SK-N-SH (cell line): ENCODE results near the gene STK38. TPM values are rescaled to one million over a fixed set of nuclear protein-coding genes. Genes with fewer than 3 reads are reported as not detected.

Experiments used
- CTCF ChIA-PET: fragments of 300-600, 350-600 bp; formaldehyde crosslinking; extraction: SDS; loops from one replicate; lab custom pipeline; 2021; lab: Yijun Ruan, JAX
- POLR2A ChIA-PET: fragments of 350-600 bp; sonication (Branson Sonifier 250); formaldehyde crosslinking; extraction: SDS; loops from one replicate; lab custom pipeline; 2020; ENCODE audit warnings: antibody characterized with exemption, inconsistent platforms; lab: Yijun Ruan, JAX
- DNase-seq: peaks from one replicate; pipeline ENCODE4 v3.0.0; 2012
- H2AFZ ChIP-seq: fragments of 200-600 bp; sonication (generic); 2 replicates; pipeline ENCODE4 v1.8.1; 2016; ENCODE audit warnings: antibody characterized with exemption, mild to moderate bottlenecking, low read depth
- H3F3A ChIP-seq: fragments of 200-600 bp; sonication (generic); replicated peaks from 2 replicates; pipeline ENCODE3; 2016; ENCODE audit warnings: antibody characterized with exemption, mild to moderate bottlenecking; ENCODE audit not compliant: insufficient read depth
- H3K27ac ChIP-seq, 2 experiments: fragments of 200-500 bp in 1 of 2; fragments of 200-600 bp in 1 of 2; sonication (Bioruptor generic) in 1 of 2; sonication (generic), shearing (Covaris generic) in 1 of 2; 2 replicates each; pipeline versions ENCODE4 v1.5.1 to v1.6.1; 2014 to 2016; ENCODE audit warnings: low read depth in 2 of 2, inconsistent platforms in 1 of 2, low read length in 1 of 2, mild to moderate bottlenecking in 1 of 2, mixed read lengths in 1 of 2
- H3K27me3 ChIP-seq: fragments of 200-600 bp; sonication (generic), shearing (Covaris generic); 2 replicates; pipeline ENCODE4 v1.6.1; 2016; ENCODE audit warnings: mixed run types; ENCODE audit not compliant: insufficient read depth
- H3K36me3 ChIP-seq, 2 experiments: fragments of 200-500 bp in 1 of 2; fragments of 200-600 bp in 1 of 2; sonication (Bioruptor generic) in 1 of 2; sonication (generic) in 1 of 2; replicated peaks in 1 of 2; 2 replicates each; pipeline versions ENCODE3 to v1.5.1; 2014 to 2016; ENCODE audit warnings: low read length in 1 of 2, mild to moderate bottlenecking in 1 of 2; ENCODE audit not compliant: insufficient read depth in 2 of 2, control insufficient read depth in 1 of 2
- H3K4me1 ChIP-seq, 2 experiments: fragments of 200-500 bp in 1 of 2; fragments of 200-600 bp in 1 of 2; sonication (Bioruptor generic) in 1 of 2; sonication (generic), shearing (Covaris generic) in 1 of 2; 2 replicates each; pipeline versions ENCODE4 v1.5.1 to v1.6.1; 2014 to 2016; ENCODE audit warnings: low read depth in 1 of 2, low read length in 1 of 2, mixed run types in 1 of 2; ENCODE audit not compliant: insufficient read depth in 2 of 2, control insufficient read depth in 1 of 2
- H3K4me2 ChIP-seq: fragments of 200-600 bp; sonication (generic), shearing (Covaris generic); 2 replicates; pipeline ENCODE4 v1.6.1; 2017; ENCODE audit warnings: mixed run types
- H3K4me3 ChIP-seq, 2 experiments: fragments of 200-500 bp in 1 of 2; fragments of 200-600 bp in 1 of 2; sonication (Bioruptor generic) in 1 of 2; sonication (generic), shearing (Covaris generic) in 1 of 2; 2 replicates each; pipeline versions ENCODE4 v1.5.1 to v1.8.1; 2014 to 2016; ENCODE audit warnings: low read depth in 2 of 2, inconsistent platforms in 1 of 2, low read length in 1 of 2, mild to moderate bottlenecking in 1 of 2, mixed read lengths in 1 of 2, moderate library complexity in 1 of 2
- H3K79me2 ChIP-seq: fragments of 200-600 bp; sonication (generic); 2 replicates; pipeline ENCODE4 v1.8.1; 2017; ENCODE audit warnings: mild to moderate bottlenecking; ENCODE audit not compliant: insufficient read depth
- H3K9ac ChIP-seq: fragments of 200-600 bp; sonication (generic); 2 replicates; pipeline ENCODE4 v1.6.1; 2017; ENCODE audit warnings: mixed run types
- H3K9me2 ChIP-seq: fragments of 200-600 bp; sonication (generic); 2 replicates; pipeline ENCODE4 v1.6.1; 2017; ENCODE audit warnings: mixed run types
- H3K9me3 ChIP-seq: fragments of 200-600 bp; sonication (generic); 2 replicates; pipeline ENCODE4 v1.6.1; 2017; ENCODE audit warnings: mixed run types, mild to moderate bottlenecking, moderate library complexity
- H4K20me1 ChIP-seq: fragments of 200-600 bp; sonication (generic); 2 replicates; pipeline ENCODE4 v1.6.1; 2017; ENCODE audit warnings: mild to moderate bottlenecking, mixed run types; ENCODE audit not compliant: insufficient read depth
- EP300 ChIP-seq, 2 experiments: IDR thresholded peaks; 2 replicates each; pipeline versions ENCODE4 v1.4.0 to v1.6.1; 2012; ENCODE audit warnings: borderline replicate concordance in 1 of 2, low read depth in 1 of 2, low read length in 1 of 2
- EZH2phosphoT487 ChIP-seq: fragments of 200-600 bp; sonication (generic); IDR thresholded peaks from 2 replicates; pipeline ENCODE4 v1.6.1; 2017; ENCODE audit warnings: low read depth, mixed run types, mild to moderate bottlenecking, antibody characterized with exemption, moderate library complexity, borderline replicate concordance
- FOSL2 ChIP-seq: IDR thresholded peaks from 2 replicates; pipeline ENCODE4 v1.4.0; 2012; ENCODE audit warnings: low read depth, mild to moderate bottlenecking, moderate library complexity, borderline replicate concordance
- FOXJ3 ChIP-seq: sonication (generic); formaldehyde crosslinking; IDR thresholded peaks from 2 replicates; pipeline ENCODE4 v1.5.1; 2020; ENCODE audit warnings: mild to moderate bottlenecking, missing genetic modification reagents
- FOXM1 ChIP-seq: IDR thresholded peaks from 2 replicates; pipeline ENCODE4 v1.4.0; 2012; ENCODE audit warnings: low read depth, mild to moderate bottlenecking
- GATA2 ChIP-seq: sonication (generic); formaldehyde crosslinking; IDR thresholded peaks from 2 replicates; pipeline ENCODE4 v1.5.0; 2020; ENCODE audit warnings: mild to moderate bottlenecking, missing genetic modification reagents
- JUND ChIP-seq: IDR thresholded peaks from 2 replicates; pipeline ENCODE4 v1.4.0; 2012
- MXI1 ChIP-seq: IDR thresholded peaks from 2 replicates; pipeline ENCODE4 v1.6.1; 2012; ENCODE audit warnings: mild to moderate bottlenecking, low read depth, low read length, improper control_type of control experiment
- POLR2AphosphoS5 ChIP-seq: IDR thresholded peaks from 2 replicates; pipeline ENCODE4 v1.6.1; 2012; ENCODE audit warnings: low read depth, low read length
- RAD21 ChIP-seq: IDR thresholded peaks from 2 replicates; pipeline ENCODE4 v1.6.1; 2012; ENCODE audit warnings: mild to moderate bottlenecking, low read length
- RCOR1 ChIP-seq: fragments of 150-350 bp; IDR thresholded peaks from 2 replicates; pipeline ENCODE4 v1.6.1; 2017; ENCODE audit warnings: antibody characterized with exemption, low read length
- RXRA ChIP-seq: IDR thresholded peaks from 2 replicates; pipeline ENCODE4 v1.4.0; 2012; ENCODE audit warnings: low read depth, mild to moderate bottlenecking, borderline replicate concordance
- SIN3A ChIP-seq: IDR thresholded peaks from 2 replicates; pipeline ENCODE4 v1.6.1; 2012; ENCODE audit warnings: low read depth, mild to moderate bottlenecking, low read length, moderate library complexity, borderline replicate concordance
- TAF1 ChIP-seq: IDR thresholded peaks from 2 replicates; pipeline ENCODE4 v1.6.1; 2012; ENCODE audit warnings: low read depth, mild to moderate bottlenecking, low read length, moderate library complexity, borderline replicate concordance
- TCF12 ChIP-seq: IDR thresholded peaks from 2 replicates; pipeline ENCODE4 v1.4.0; 2012
- YY1 ChIP-seq: IDR thresholded peaks from 2 replicates; pipeline ENCODE4 v1.4.0; 2012; ENCODE audit warnings: low read depth, mild to moderate bottlenecking
- WGBS: methylation state at CpG from one replicate; pipeline ENCODE4 v1.1.6; 2017; ENCODE audit warnings: low lambda C conversion rate; 5-methylcytosine and 5-hydroxymethylcytosine counted together
- polyA plus RNA-seq, 3 experiments: library from polyadenylated mRNA; depleted of rRNA; stranded (reverse); fragments of >200 nt; gene quantifications; 2 replicates each; pipeline ENCODE4 v1.2.3, GENCODE V29; 2012
- TF ChIP-seq, protein P1 (sequence below): fragments of 150-350 bp; IDR thresholded peaks from 2 replicates; pipeline ENCODE4 v1.6.1; 2016; ENCODE audit warnings: mild to moderate bottlenecking, low read depth, low read length
- TF ChIP-seq, protein P2 (sequence below): IDR thresholded peaks from 2 replicates; pipeline ENCODE4 v1.4.0; 2012; ENCODE audit warnings: low read depth, borderline replicate concordance

The STK38 gene
- polyA plus RNA-seq, 1 of the 3 experiments (the other 2 are of a cell fraction), result 10.2 TPM

DNA sequence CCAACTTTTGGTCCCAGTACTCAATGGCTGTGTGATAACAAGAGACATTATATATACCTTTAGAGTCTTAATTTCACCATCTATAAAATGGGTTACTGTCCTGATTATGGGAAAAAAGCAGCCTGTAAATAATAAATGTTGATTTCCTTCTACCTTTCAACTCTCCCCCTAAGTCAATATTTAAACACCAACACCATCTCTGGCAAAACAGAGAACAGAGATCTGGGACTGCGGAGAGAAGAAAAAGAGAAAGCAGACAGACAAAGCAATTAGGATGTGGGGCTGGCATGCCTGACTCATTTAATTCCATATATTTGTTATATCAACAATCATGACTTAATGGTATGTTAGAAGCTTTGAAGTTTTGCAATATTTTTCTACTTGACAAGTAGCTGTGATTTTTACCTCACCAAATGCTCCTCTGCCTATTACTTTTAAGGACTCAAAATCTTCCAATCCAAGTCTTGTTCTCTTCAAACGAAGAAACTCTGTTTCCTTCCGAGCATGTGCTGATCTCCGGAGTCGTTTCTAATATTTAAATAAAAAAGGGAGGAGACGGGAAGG, 23.3 kb downstream of the STK38 start:
- ChIA-PET POLR2A (no interaction called here), CTCF (interaction anchor here (1.0 to 1.2 kb wide), 2 partner anchors 22 to 100 kb away, joined by 3 to 4 read pairs; no protein-coding TSS in a partner anchor)

DNA sequence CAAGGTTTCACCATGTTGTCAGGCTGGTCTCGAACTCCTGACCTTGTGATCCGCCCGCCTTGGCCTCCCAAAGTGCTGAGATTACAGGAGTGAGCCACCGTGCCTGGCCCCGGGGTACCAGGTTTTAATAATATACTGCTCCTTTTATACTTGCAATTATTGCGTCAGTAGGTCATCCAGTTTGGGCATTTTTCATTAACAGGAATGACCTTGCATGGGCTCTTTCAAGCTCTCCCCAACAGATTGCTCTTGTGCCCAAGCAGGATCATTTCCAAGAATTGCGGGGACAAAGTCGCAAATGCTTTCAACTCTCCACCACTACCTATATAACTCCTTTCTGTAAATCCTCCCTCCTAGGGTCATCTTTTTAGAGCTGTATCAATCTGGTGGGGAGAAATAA, 23.8 kb downstream of the STK38 start:
- no peak overlapping the region for H3K4me3 ChIP-seq
- TF ChIP-seq SIN3A (no peak), JUND (no peak), FOXM1 (no peak), TAF1 (no peak), MXI1 (no peak), EZH2phosphoT487 (no peak), TCF12 (no peak), GATA2 (CRISPR knock-in tag) (no peak)
- TF ChIP-seq, protein P1, sequence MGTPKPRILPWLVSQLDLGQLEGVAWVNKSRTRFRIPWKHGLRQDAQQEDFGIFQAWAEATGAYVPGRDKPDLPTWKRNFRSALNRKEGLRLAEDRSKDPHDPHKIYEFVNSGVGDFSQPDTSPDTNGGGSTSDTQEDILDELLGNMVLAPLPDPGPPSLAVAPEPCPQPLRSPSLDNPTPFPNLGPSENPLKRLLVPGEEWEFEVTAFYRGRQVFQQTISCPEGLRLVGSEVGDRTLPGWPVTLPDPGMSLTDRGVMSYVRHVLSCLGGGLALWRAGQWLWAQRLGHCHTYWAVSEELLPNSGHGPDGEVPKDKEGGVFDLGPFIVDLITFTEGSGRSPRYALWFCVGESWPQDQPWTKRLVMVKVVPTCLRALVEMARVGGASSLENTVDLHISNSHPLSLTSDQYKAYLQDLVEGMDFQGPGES, result no peak
- TF ChIP-seq, protein P2, sequence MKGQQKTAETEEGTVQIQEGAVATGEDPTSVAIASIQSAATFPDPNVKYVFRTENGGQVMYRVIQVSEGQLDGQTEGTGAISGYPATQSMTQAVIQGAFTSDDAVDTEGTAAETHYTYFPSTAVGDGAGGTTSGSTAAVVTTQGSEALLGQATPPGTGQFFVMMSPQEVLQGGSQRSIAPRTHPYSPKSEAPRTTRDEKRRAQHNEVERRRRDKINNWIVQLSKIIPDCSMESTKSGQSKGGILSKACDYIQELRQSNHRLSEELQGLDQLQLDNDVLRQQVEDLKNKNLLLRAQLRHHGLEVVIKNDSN, result no peak
- no peaks in the 10 kb centered on the region for H3F3A ChIP-seq
- WGBS, result 97% methylated on average over 8 of the region's 8 CpGs
- no peak overlapping the region for H3K4me2 ChIP-seq
- H2AFZ ChIP-seq, result no peak overlapping the region
- H3K9me3 ChIP-seq, result no peaks in the 10 kb centered on the region
- DNase-seq, result no peak
- H3K36me3 ChIP-seq, result peaks cover 33 to 54% of the 10 kb centered on the region in 2 experiments
- CTCF ChIA-PET, result interaction anchor here (1.0 kb wide), 1 partner anchor 21 kb away, joined by 3 read pairs; no protein-coding TSS in a partner anchor
- no peaks in the 10 kb centered on the region for H3K27me3 ChIP-seq
- H3K9me2 ChIP-seq, result no peaks in the 10 kb centered on the region
- no peak overlapping the region for H3K27ac ChIP-seq
- no peak overlapping the region for H3K9ac ChIP-seq
- no peaks in the 10 kb centered on the region for H4K20me1 ChIP-seq
- no peaks in the 10 kb centered on the region for H3K4me1 ChIP-seq
- POLR2A ChIA-PET, result no interaction called here
- H3K79me2 ChIP-seq, result peaks cover 10% of the 10 kb centered on the region; the same call in 1 of the 2 replicates

More for the DNA sequence above, 23.3 kb downstream of the STK38 start:
- no peak for TF ChIP-seq EP300 (IDR thresholded peaks at IDR 0.05; ENCODE audit: borderline replicate concordance in 1 of 2, low read depth in 1 of 2, low read length in 1 of 2)
- TF ChIP-seq JUND, result no peak
- no peak for TF ChIP-seq RCOR1
- no peak for TF ChIP-seq FOSL2
- TF ChIP-seq TCF12, result no peak
- no peak for TF ChIP-seq FOXJ3
- TF ChIP-seq POLR2AphosphoS5, result no peak
- no peak for TF ChIP-seq YY1
- TF ChIP-seq MXI1, result no peak
- no peak for TF ChIP-seq RXRA
- no peak for TF ChIP-seq EZH2phosphoT487
- TF ChIP-seq RAD21, result no peak
- TF ChIP-seq, protein P1, result no peak
- TF ChIP-seq GATA2 (CRISPR knock-in tag), result no peak
- TF ChIP-seq, all 33 proteins: peak for 0
- 97% methylated on average over 6 of the region's 6 CpGs for WGBS
- Histone ChIP-seq H3K9me2 (no peaks in the 10 kb centered on the region), H3K9ac (no peak overlapping the region), H3K79me2 (peaks cover 10% of the 10 kb centered on the region; the same call in 1 of the 2 replicates), H3K27me3 (no peaks in the 10 kb centered on the region), H3F3A (no peaks in the 10 kb centered on the region), H3K4me1 (no peaks in the 10 kb centered on the region), H2AFZ (no peak overlapping the region), H3K4me2 (no peak overlapping the region), H3K9me3 (no peaks in the 10 kb centered on the region), H4K20me1 (no peaks in the 10 kb centered on the region; the same call in 1 of the 2 replicates), H3K27ac (no peak overlapping the region), H3K36me3 (peaks cover 31 to 52% of the 10 kb centered on the region in 2 experiments), H3K4me3 (no peak overlapping the region)
- DNase-seq, result no peak
